ENCODE results near the gene C19orf67.
A peak's percentile ranks its signal among the peaks of the same experiment; 100 is the strongest.
"Not testable (repeated sequence)": the region's sequence is repeated elsewhere in the genome, so short reads cannot be mapped to it uniquely, and the experiment has no call there.

C19orf67 gene

GRCh38 chr19:14055396-14055795 lies 30.2 kb downstream of the C19orf67 start:
- DNase-seq = no peak

GRCh38 chr19:14054721-14055120 lies 30.9 kb downstream of the C19orf67 start:
- no peak for DNase-seq

GRCh38 chr19:14054099-14054498 lies 31.5 kb downstream of the C19orf67 start:
- no peak for DNase-seq

GRCh38 chr19:14053500-14053899 lies 32.1 kb downstream of the C19orf67 start:
- DNase-seq = no peak

GRCh38 chr19:14053032-14053431 lies 32.6 kb downstream of the C19orf67 start:
- DNase-seq = no peak

- DNase-seq = no peak
These were observed 33.1 kb downstream of the C19orf67 start for GRCh38 chr19:14052470-14052869.

- no peak for DNase-seq
These were observed 33.6 kb downstream of the C19orf67 start for GRCh38 chr19:14051980-14052379.

GRCh38 chr19:14050961-14051360 lies 34.6 kb downstream of the C19orf67 start:
- DNase-seq = not testable (repeated sequence)

- DNase-seq = no peak
These were observed 35.1 kb downstream of the C19orf67 start for GRCh38 chr19:14050512-14050911.

GRCh38 chr19:14048443-14049153 lies 37.0 kb downstream of the C19orf67 start:
- no peak for DNase-seq

- DNase-seq = not testable (repeated sequence)
These were observed 37.7 kb downstream of the C19orf67 start for GRCh38 chr19:14047866-14048265.

- DNase-seq = peak; percentile 42
These were observed 42.6 kb downstream of the C19orf67 start for GRCh38 chr19:14042659-14043608.

GRCh38 chr19:14039181-14039580 lies 46.4 kb downstream of the C19orf67 start:
- DNase-seq = no peak

- DNase-seq = no peak
These were observed 49.9 kb downstream of the C19orf67 start for GRCh38 chr19:14035706-14036105.

- not testable (repeated sequence) for DNase-seq
These were observed 50.4 kb downstream of the C19orf67 start for GRCh38 chr19:14035159-14035558.

- no peak for DNase-seq
These were observed 51.6 kb downstream of the C19orf67 start for GRCh38 chr19:14033946-14034345.

- DNase-seq = no peak
These were observed 53.7 kb downstream of the C19orf67 start, which contains the start of gene IL27RA for GRCh38 chr19:14031719-14032480. IL27RA (plus strand) TSS chr19:14031762; CDS start chr19:14031873, 111 bp downstream.
